Inflammatory macrophage (primary cell): ENCODE data around the gene BATF3.
"Not testable (repeated sequence)": the region's sequence is repeated elsewhere in the genome, so short reads cannot be mapped to it uniquely, and the experiment has no call there.

Experiments used
- DNase-seq, 2 donors: peaks; one replicate each; pipeline ENCODE4 v3.0.0-alpha.2; 2020 to 2022

Gene BATF3

GRCh38 chr1:212656730-212657129 lies 42.9 kb downstream of the BATF3 start:
- no peak for DNase-seq

- no peak for DNase-seq
Observed at GRCh38 chr1:212655668-212656440, 43.8 kb downstream of the BATF3 start.

DNA sequence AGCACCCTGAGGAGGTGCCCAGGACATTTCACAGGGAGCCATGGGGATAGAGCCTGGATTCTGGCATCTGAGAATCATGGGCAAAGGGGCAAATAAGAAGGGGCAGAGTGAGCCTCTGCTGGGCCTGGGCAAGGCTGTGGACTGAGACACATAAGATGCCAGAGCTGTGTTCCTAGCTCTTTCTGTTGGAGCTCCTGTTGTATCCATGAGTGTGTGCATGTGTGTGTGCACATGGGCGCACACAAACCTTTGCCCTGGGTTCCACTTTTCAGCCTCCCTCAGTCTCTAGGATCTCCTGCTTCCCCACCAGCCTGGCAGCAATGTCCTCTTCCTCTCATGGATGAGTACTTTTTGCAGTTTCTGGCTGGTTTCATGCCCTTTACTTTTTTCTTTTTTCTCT lies 47.0 kb downstream of the BATF3 start:
- DNase-seq, result no peak

DNA sequence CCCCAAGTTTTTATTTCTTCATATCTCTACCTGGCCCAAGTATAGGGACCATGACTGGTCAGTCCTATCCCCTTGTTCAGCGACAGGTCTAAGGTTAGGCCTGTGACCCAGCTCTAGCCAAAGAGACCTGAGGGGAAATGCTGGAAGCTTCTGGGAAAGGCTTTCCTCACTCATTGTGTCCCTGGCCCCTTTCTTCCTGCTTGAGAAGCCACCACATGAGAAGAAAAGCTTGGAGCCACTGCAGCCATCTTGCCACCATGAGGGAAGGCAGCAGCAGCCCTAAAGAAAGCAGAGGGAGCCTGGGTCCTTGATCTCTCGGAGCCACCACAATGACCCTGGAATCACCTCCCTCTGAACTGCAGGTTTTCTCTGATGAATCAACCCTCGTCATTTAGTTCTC lies 47.7 kb downstream of the BATF3 start:
- DNase-seq, result no peak

DNA sequence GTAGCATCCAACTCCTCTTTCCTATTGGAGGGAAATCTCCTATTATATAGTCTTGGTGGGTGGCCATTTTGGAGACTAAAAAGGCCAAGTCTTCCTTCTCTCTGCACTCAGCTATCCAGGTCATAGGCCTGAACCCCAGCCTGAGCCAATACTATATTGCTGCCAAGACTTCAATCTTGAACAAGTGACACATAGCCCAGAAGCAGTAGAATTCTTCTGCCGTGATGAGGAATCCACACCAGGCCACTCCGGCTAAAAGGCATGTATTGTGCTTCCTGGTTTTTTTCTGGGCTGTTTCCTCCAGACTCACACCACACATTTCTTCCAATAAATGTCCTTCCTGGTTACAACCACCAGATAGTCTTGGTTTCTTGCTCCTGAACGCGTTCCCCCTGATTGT lies 48.1 kb downstream of the BATF3 start:
- no peak for DNase-seq

DNA sequence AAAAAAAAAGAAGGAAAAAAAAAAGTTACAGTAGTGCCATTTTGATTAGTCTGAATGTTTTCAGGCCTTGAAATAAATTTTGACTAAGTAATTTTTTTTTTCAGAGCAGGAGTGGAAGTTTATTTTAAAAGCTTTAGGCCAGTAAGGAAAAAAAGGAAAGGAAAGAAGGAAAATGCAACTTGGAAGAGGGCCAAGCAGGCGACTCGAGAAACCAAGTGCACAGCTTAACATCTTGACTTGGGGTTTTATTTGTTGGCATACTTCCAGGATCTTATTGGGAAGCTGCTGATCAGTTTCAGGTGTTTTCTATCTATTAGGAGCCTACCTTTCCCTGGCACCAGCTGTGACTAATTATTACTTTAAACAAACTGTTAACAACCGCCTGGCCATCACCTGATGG lies 49.4 kb downstream of the BATF3 start:
- no peak for DNase-seq

GRCh38 chr1:212649020-212649419 lies 50.6 kb downstream of the BATF3 start:
- no peak for DNase-seq

- no peak for DNase-seq
Observed at GRCh38 chr1:212648431-212648830, 51.2 kb downstream of the BATF3 start.

DNA sequence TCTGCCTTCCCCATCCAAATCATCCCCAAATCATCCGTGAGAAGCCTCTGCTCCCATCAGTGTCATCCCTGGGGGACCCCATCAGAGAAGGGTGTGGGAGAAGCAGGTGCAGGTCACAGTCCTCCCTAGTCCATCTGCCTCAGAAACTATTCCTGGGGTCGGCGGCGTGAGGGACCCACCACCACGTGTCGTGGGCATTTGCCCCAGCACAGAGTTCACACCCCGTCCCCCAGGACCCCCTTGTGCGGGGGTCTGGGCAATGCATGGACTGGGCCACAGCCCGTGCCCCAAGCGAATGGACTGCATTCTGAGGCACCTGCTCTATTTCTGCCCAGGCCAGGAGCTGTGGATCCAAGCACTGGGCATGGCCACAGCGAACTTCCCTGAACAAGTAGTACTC lies 52.6 kb downstream of the BATF3 start:
- DNase-seq, result no peak

DNA sequence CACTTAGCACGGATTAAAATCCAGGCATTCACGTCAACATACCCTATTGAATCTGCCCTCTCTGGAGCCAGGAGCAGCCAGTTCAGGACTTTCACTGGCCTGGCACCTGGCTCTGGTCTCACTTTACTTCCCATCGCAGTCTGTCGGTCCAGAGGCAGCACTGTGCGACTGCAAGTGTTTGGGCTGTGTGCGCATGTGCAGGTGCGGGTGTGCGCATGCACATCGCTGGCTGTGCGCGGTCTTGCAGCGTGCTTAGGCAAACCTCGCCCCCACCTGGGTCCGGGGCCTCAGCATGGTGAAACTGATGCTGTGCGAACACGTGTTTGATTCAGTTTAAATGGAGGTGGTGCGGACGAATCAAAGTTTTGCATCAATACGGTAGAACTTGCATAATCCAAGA lies 53.1 kb downstream of the BATF3 start:
- DNase-seq, result no peak

GRCh38 chr1:212645546-212646543 lies 53.8 kb downstream of the BATF3 start:
- DNase-seq, result peak in 1 of 2 donors; percentile 2

GRCh38 chr1:212644866-212645545 lies 54.6 kb downstream of the BATF3 start:
- no peak for DNase-seq

DNA sequence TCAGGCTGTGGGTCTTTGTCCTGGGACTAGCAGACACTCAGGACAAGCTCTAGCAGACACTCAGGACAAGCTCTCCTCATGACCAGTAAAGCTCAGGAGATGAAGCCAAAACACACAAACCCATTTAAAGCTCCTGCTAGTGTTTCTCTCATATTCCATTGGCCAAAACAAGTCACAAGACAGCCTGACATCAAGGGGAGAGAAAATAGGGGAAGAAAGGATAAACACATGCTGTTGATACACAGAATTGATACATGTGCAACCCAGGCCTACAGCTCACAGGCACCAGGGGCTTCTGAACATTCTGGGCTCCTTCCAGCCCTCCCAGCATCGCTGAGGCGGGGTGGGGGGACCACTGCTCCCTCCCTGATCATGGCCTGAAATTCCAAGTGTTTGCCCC lies 55.8 kb downstream of the BATF3 start:
- DNase-seq, result no peak

GRCh38 chr1:212641956-212642355 lies 57.7 kb downstream of the BATF3 start:
- no peak for DNase-seq

DNA sequence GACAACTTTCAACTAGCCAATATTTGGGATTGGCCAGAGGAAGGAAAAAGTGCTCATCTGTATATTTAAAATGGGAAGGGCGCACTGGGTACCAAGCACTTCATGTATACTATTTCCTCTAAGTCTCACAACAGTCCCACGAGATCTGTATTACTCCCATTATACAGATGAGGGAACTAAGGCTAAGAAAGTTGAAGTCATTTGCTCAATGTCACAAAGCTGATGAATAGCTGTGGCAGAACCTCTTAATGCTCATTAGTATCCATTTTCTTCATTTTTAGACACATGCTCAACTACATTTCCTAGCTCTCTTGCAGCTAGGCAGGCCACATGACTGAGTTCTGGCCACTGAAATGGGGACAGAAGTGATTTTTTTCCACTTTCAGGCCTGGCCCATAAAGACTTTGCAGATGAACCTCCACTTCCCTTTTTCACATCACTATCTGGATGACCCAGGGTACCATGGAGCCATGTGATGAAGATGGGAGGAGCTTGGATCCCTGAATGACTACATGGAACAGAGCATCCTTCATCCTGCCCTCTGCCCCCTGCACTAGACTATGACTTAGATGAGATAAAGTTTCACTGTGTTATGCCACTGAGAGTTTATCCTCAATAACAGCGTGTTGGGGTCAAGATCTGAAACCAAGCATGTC lies 59.3 kb downstream of the BATF3 start:
- peak; percentile 21 to 27 for DNase-seq

GRCh38 chr1:212639524-212639923 lies 60.1 kb downstream of the BATF3 start:
- not testable (repeated sequence) for DNase-seq

GRCh38 chr1:212638492-212639151 lies 61.0 kb downstream of the BATF3 start:
- no peak for DNase-seq

DNA sequence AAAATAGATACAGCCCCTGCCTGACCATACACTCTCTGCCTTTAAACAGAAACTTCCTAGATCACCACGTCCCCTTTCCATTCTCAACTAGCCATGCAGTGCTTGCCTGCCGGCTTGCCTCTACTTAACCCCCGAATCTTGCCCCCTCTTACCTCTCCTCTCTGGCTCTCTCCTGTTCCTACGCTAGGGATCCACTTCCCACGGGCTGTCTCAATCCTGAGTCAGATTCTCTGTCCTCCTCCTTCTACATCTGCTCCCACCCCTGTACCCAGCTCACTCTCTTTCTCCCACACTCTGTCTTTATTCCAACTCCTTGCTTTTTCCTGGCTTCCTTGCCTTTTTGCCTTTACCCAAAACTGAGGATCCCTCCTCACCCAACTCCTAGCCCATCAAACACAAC lies 61.7 kb downstream of the BATF3 start:
- DNase-seq, result no peak
